ENCODE results near the gene ITIH1. TPM values are rescaled to one million over a fixed set of nuclear protein-coding genes. Genes with fewer than 3 reads are reported as not detected.

ITIH1 gene
- total RNA-seq, 1 donor from 2014 or later = not detected

GRCh38 chr3:52838561-52839267 is 61.3 kb downstream of the ITIH1 start:
- intact Hi-C loops (cut with micrococcal nuclease) = no loop called here

- intact Hi-C loops (cut with micrococcal nuclease) = no loop called here
These were observed 61.8 kb downstream of the ITIH1 start for GRCh38 chr3:52839268-52839575.

GRCh38 chr3:52839892-52840545 is 62.6 kb downstream of the ITIH1 start:
- intact Hi-C loops (cut with micrococcal nuclease) = no loop called here

- intact Hi-C loops (cut with micrococcal nuclease) = no loop called here
These were observed 64.0 kb downstream of the ITIH1 start for GRCh38 chr3:52841211-52841980.

Other genes starting within 250 kb of the ITIH1 start
- 14.3 and 21.6 TPM in 2 replicates for gene NT5DC2, start 243.7 kb upstream of the ITIH1 start, total RNA-seq
- gene UQCC5, start 241.0 kb upstream of the ITIH1 start, total RNA-seq = 5.0 and 5.1 TPM in 2 replicates
- gene PBRM1, start 91.7 kb upstream of the ITIH1 start, total RNA-seq = 88.6 and 91.7 TPM in 2 replicates
- 105 and 113 TPM in 2 replicates for gene GNL3, start 91.6 kb upstream of the ITIH1 start, total RNA-seq
- 46.6 and 51.8 TPM in 2 replicates for gene GLT8D1, start 71.8 kb upstream of the ITIH1 start, total RNA-seq
- 97.5 and 100 TPM in 2 replicates for gene SPCS1, start 71.5 kb upstream of the ITIH1 start, total RNA-seq
- gene NEK4, start 6.7 kb upstream of the ITIH1 start, total RNA-seq = 25.1 and 27.5 TPM in 2 replicates
- not detected in 2 replicates for gene ITIH3, start 17.2 kb downstream of the ITIH1 start, total RNA-seq
- gene ITIH4, start 53.1 kb downstream of the ITIH1 start, total RNA-seq = 15.2 and 15.6 TPM in 2 replicates
- 0.59 and 3.0 TPM in 2 replicates for gene MUSTN1, start 57.4 kb downstream of the ITIH1 start, total RNA-seq
- 22.0 and 23.0 TPM in 2 replicates for gene STIMATE, start 119.9 kb downstream of the ITIH1 start, total RNA-seq